Measurements from ENCODE around the gene CSTA. TPM values are rescaled to one million over a fixed set of nuclear protein-coding genes. Genes with fewer than 3 reads are reported as not detected.

Gene CSTA
- total and polyA plus RNA-seq, 2 of the 13 experiments (the other 11 are each of a cell fraction or from before 2014, with no cell fraction given), result 3.9 to 11.0 TPM

- TF ChIP-seq, protein P1, sequence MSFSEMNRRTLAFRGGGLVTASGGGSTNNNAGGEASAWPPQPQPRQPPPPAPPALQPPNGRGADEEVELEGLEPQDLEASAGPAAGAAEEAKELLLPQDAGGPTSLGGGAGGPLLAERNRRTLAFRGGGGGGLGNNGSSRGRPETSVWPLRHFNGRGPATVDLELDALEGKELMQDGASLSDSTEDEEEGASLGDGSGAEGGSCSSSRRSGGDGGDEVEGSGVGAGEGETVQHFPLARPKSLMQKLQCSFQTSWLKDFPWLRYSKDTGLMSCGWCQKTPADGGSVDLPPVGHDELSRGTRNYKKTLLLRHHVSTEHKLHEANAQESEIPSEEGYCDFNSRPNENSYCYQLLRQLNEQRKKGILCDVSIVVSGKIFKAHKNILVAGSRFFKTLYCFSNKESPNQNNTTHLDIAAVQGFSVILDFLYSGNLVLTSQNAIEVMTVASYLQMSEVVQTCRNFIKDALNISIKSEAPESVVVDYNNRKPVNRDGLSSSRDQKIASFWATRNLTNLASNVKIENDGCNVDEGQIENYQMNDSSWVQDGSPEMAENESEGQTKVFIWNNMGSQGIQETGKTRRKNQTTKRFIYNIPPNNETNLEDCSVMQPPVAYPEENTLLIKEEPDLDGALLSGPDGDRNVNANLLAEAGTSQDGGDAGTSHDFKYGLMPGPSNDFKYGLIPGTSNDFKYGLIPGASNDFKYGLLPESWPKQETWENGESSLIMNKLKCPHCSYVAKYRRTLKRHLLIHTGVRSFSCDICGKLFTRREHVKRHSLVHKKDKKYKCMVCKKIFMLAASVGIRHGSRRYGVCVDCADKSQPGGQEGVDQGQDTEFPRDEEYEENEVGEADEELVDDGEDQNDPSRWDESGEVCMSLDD (CRISPR knock-in tag; IDR thresholded peaks at IDR 0.05; ENCODE audit: borderline replicate concordance), result no peak
- TF ChIP-seq GATAD1 (CRISPR knock-in tag; IDR thresholded peaks at IDR 0.05), result no peak
- TF ChIP-seq CEBPG (CRISPR knock-in tag; IDR thresholded peaks at IDR 0.05), result peak; percentile 79
- TF ChIP-seq ZNF644 (CRISPR knock-in tag; IDR thresholded peaks at IDR 0.05; ENCODE audit: low read depth), result peak; percentile 21; the same call in 1 of the 2 replicates
- no peak for TF ChIP-seq SOX13 (IDR thresholded peaks at IDR 0.05)
- 0 out of 4 replicates have a peak, but pooled peaks of 1 of the 2 experiments have one; percentile 14 for TF ChIP-seq SOX13 (CRISPR knock-in tag; conservative IDR thresholded peaks at IDR 0.05 in 1 of 2, IDR thresholded peaks at IDR 0.05 in 1 of 2)
- peak; percentile 15; the same call in 1 of the 2 replicates for TF ChIP-seq ELF3 (CRISPR knock-in tag; IDR thresholded peaks at IDR 0.05)
- TF ChIP-seq, protein P2, sequence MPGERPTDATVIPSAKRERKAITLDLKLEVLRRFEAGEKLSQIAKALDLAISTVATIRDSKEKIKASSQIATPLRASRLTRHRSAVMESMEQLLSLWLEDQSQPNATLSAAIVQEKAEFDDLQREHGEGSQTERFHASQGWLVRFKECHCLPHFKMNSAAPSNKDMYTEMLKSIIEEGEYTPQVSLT (CRISPR knock-in tag; IDR thresholded peaks at IDR 0.05; ENCODE audit: borderline replicate concordance, low read depth), result no peak
- TF ChIP-seq PRDM10 (CRISPR knock-in tag; IDR thresholded peaks at IDR 0.05; ENCODE audit: low read depth), result peak; percentile 96
Measured at GRCh38 chr3:122324871-122325323, at the start of gene CSTA (continued).

Measured in HepG2 (cell line).